ENCODE measurements around the gene TNS1. TPM values are rescaled to one million over a fixed set of nuclear protein-coding genes. Genes with fewer than 3 reads are reported as not detected.
A peak's percentile ranks its signal among the peaks of the same experiment; 100 is the strongest.

TNS1 gene
- total RNA-seq (2021; ENCODE audit: unreplicated experiment) (0.49 TPM), Bru-seq, nascent RNA (percentile 6 among the genes with signal in this experiment), BruChase-seq, experiment 1, labeled RNA remaining after a 2-hour chase (percentile 8 among the genes with signal in this experiment), BruChase-seq, experiment 2, labeled RNA remaining after a 6-hour chase (percentile 5 among the genes with signal in this experiment)
- 0.23 TPM for polyA plus RNA-seq (2012; ENCODE audit: insufficient read length)
- long read RNA-seq: 0 reads

DNA sequence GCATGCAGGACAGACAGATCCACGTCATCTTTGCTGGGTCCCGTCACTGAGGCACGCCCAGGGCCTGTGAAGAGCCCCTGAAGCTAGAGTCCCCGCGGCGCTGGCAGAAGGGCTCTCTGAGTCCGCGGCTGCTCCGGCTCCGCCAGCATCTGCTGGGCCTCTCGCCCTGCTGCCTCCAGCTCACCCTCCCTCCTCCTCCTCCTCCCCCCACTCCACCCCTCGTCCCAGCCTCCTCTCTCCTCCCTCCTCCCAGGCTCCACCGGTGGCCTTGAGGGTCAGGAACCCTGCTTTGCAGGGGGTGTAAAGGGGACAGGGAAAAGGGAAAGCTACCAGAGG is at the start of gene TNS1:
TNS1 (minus strand) TSS at position 151 of the 336 bp plus-strand sequence; CDS start at position 28, 123 bp downstream.
- CTCF ChIA-PET: no interaction called here
- DNase-seq (ENCODE audit: low read depth, low spot score) (no peak), ATAC-seq (no peak)
- H3K4me1 ChIP-seq (ENCODE audit: control insufficient read depth, insufficient read depth, low read length): no peaks in the 10 kb centered on the region
- no peaks in the 10 kb centered on the region for H3K27me3 ChIP-seq (ENCODE audit: control insufficient read depth, insufficient read depth, low read length)
- H3K27ac ChIP-seq (ENCODE audit: low read length): no peak within 1 kb of the TSS
- no peaks in the 10 kb centered on the region for H3K9me3 ChIP-seq (ENCODE audit: control insufficient read depth, insufficient read depth, low read depth, low read length)
- peak within 1 kb of the TSS in 1 of 2 experiments; percentile 20; a peak in 1 of 4 replicates for H3K4me3 ChIP-seq (ENCODE audit: low read depth in 2 of 2, low read length in 2 of 2)
- TF ChIP-seq, protein P1, sequence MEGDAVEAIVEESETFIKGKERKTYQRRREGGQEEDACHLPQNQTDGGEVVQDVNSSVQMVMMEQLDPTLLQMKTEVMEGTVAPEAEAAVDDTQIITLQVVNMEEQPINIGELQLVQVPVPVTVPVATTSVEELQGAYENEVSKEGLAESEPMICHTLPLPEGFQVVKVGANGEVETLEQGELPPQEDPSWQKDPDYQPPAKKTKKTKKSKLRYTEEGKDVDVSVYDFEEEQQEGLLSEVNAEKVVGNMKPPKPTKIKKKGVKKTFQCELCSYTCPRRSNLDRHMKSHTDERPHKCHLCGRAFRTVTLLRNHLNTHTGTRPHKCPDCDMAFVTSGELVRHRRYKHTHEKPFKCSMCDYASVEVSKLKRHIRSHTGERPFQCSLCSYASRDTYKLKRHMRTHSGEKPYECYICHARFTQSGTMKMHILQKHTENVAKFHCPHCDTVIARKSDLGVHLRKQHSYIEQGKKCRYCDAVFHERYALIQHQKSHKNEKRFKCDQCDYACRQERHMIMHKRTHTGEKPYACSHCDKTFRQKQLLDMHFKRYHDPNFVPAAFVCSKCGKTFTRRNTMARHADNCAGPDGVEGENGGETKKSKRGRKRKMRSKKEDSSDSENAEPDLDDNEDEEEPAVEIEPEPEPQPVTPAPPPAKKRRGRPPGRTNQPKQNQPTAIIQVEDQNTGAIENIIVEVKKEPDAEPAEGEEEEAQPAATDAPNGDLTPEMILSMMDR (IDR thresholded peaks at IDR 0.05): no peak
- TF ChIP-seq, protein P2, sequence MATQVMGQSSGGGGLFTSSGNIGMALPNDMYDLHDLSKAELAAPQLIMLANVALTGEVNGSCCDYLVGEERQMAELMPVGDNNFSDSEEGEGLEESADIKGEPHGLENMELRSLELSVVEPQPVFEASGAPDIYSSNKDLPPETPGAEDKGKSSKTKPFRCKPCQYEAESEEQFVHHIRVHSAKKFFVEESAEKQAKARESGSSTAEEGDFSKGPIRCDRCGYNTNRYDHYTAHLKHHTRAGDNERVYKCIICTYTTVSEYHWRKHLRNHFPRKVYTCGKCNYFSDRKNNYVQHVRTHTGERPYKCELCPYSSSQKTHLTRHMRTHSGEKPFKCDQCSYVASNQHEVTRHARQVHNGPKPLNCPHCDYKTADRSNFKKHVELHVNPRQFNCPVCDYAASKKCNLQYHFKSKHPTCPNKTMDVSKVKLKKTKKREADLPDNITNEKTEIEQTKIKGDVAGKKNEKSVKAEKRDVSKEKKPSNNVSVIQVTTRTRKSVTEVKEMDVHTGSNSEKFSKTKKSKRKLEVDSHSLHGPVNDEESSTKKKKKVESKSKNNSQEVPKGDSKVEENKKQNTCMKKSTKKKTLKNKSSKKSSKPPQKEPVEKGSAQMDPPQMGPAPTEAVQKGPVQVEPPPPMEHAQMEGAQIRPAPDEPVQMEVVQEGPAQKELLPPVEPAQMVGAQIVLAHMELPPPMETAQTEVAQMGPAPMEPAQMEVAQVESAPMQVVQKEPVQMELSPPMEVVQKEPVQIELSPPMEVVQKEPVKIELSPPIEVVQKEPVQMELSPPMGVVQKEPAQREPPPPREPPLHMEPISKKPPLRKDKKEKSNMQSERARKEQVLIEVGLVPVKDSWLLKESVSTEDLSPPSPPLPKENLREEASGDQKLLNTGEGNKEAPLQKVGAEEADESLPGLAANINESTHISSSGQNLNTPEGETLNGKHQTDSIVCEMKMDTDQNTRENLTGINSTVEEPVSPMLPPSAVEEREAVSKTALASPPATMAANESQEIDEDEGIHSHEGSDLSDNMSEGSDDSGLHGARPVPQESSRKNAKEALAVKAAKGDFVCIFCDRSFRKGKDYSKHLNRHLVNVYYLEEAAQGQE (IDR thresholded peaks at IDR 0.05; ENCODE audit: insufficient read depth in 1 of 2, low read depth in 2 of 2, low read length in 1 of 2): no peak
- TF ChIP-seq TCF7L2 (IDR thresholded peaks at IDR 0.05; ENCODE audit: low read depth, low read length) (no peak), POLR2AphosphoS5 (IDR thresholded peaks at IDR 0.05; ENCODE audit: low read depth, low read length) (no peak), SIN3A (IDR thresholded peaks at IDR 0.05; ENCODE audit: borderline replicate concordance, insufficient read depth, low read depth, low read length) (no peak)
- H3K36me3 ChIP-seq (ENCODE audit: control insufficient read depth, insufficient read depth, low read length): no peaks in the 10 kb centered on the region
- intact Hi-C loops (cut with micrococcal nuclease; ENCODE audit: unreplicated experiment): no loop called here
- in situ Hi-C loops (cut with HindIII; ENCODE audit: low pct_unique_long_range_greater_than_20kb, low sequenced_read_pairs): no loop called here
- BruUV-seq (replicated peaks): no TSS peak
- POLR2A ChIA-PET: no interaction called here

- Histone ChIP-seq H3K27me3 (ENCODE audit: control insufficient read depth, insufficient read depth, low read length) (peaks cover 15% of the 10 kb centered on the region), H3K4me1 (ENCODE audit: control insufficient read depth, insufficient read depth, low read length) (no peaks in the 10 kb centered on the region), H3K27ac (ENCODE audit: low read length) (no peak overlapping the region), H3K9me3 (ENCODE audit: control insufficient read depth, insufficient read depth, low read depth, low read length) (no peaks in the 10 kb centered on the region), H3K4me3 (ENCODE audit: low read depth in 2 of 2, low read length in 2 of 2) (no peak overlapping the region), H3K36me3 (ENCODE audit: control insufficient read depth, insufficient read depth, low read length) (no peaks in the 10 kb centered on the region)
- BruUV-seq (replicated peaks): no TSS peak
- TF ChIP-seq POLR2AphosphoS5 (IDR thresholded peaks at IDR 0.05; ENCODE audit: low read depth, low read length): no peak
- no peak for TF ChIP-seq SIN3A (IDR thresholded peaks at IDR 0.05; ENCODE audit: borderline replicate concordance, insufficient read depth, low read depth, low read length)
- no peak for TF ChIP-seq TCF7L2 (IDR thresholded peaks at IDR 0.05; ENCODE audit: low read depth, low read length)
- TF ChIP-seq, protein P2 (IDR thresholded peaks at IDR 0.05; ENCODE audit: insufficient read depth in 1 of 2, low read depth in 2 of 2, low read length in 1 of 2): no peak
- TF ChIP-seq, protein P1 (IDR thresholded peaks at IDR 0.05): no peak
- ChIA-PET CTCF (no interaction called here), POLR2A (no interaction called here)
- in situ Hi-C loops (cut with HindIII; ENCODE audit: low pct_unique_long_range_greater_than_20kb, low sequenced_read_pairs): no loop called here
- no peak for DNase-seq (ENCODE audit: low read depth, low spot score)
- intact Hi-C loops (cut with micrococcal nuclease; ENCODE audit: unreplicated experiment): no loop called here
- no peak for ATAC-seq
Observed at GRCh38 chr2:218051903-218052302, 49.1 kb upstream of the TNS1 start.

All from Panc1 (cell line).